ENCODE data around the gene HDLBP.

DNA sequence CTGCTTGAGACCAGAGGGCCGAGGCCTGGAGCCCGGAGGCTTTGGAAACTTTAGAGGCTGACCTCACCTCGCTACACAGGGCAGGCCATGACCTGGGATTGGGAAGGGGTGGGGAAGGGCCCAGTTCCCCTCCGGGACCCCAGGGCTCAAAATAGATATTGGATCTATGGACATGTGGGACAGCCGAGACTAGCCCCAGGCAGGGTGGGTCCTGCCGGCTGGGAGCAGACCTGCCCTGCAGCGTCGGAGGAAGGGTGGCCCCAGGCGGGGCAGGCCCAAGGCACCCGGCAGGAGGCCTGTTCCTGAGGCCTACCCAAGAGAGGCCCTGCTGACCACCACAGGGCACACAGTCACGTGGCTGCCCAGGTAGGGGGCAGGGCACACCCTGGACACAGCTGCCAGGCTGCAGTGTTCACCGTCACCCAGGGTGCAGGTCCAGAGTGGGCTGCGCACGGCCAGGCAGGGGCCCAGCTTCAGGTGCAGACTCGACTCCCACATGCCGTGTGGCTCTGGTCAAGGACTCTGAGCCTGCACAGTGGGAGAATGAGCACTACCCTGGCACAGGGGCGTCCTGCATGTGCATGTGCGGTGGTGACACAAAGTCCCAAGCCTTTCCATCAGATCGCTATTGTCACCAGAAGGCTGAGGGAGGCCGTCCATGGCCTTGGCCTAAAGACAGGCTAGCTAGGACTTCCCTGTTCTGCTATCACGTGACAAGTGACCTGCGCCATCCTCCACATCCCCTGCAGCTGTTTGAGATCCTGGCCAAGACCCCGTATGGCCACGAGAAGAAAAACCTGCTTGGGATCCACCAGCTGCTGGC lies 113.8 kb downstream of the HDLBP start:
- TF ChIP-seq, protein P1, sequence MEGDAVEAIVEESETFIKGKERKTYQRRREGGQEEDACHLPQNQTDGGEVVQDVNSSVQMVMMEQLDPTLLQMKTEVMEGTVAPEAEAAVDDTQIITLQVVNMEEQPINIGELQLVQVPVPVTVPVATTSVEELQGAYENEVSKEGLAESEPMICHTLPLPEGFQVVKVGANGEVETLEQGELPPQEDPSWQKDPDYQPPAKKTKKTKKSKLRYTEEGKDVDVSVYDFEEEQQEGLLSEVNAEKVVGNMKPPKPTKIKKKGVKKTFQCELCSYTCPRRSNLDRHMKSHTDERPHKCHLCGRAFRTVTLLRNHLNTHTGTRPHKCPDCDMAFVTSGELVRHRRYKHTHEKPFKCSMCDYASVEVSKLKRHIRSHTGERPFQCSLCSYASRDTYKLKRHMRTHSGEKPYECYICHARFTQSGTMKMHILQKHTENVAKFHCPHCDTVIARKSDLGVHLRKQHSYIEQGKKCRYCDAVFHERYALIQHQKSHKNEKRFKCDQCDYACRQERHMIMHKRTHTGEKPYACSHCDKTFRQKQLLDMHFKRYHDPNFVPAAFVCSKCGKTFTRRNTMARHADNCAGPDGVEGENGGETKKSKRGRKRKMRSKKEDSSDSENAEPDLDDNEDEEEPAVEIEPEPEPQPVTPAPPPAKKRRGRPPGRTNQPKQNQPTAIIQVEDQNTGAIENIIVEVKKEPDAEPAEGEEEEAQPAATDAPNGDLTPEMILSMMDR (IDR thresholded peaks at IDR 0.05): no peak
- no peak for TF ChIP-seq POLR2A (IDR thresholded peaks at IDR 0.05)

Measured in testis (tissue), 2 donors.